ENCODE data around the gene TNNC2.
A peak's percentile ranks its signal among the peaks of the same experiment; 100 is the strongest.
"Not testable (repeated sequence)": the region's sequence is repeated elsewhere in the genome, so short reads cannot be mapped to it uniquely, and the experiment has no call there.

The TNNC2 gene

DNA sequence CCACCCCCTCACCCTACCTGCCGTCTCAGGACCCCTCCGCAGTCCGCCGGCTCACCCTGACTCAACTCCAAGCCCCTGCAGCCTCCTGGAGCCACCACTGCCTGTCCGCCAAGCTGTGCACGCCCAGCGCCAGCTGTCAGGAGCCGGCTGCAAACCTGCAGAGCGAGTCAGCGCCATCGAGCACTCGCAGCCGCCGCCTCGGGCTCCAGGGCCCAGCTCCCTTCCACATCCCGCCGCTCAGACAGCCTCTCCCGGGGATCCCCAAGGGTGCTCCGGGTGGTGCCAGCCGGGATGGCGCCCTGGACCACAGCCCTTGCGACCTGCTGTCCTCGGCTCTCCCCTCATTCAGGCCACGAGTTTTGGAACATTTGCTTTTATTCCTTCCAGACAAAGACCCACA lies 4.3 kb downstream of the TNNC2 start:
- DNase-seq (ENCODE audit: low read depth, low spot score): no peak

GRCh38 chr20:45821947-45822346 lies 5.2 kb downstream of the TNNC2 start:
- DNase-seq (ENCODE audit: low read depth, low spot score): no peak

DNA sequence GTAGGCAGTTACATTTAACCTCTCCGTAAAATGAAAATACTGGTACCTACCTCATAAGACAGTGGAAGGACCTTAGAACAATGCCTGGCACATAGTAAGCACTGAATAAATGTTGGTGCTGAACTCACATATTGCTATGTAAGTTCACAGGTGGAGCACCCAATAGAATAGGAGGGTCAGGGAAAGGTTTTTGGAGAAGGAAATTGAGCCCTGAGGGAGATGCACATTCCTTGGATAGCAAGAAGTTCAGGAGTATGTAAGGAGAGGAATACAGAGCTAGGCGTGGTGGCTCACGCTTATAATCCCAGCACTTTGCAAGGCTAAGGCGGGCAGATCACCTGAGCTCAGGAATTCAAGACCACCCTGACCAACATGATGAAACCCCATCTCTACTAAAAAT lies 7.6 kb downstream of the TNNC2 start:
- DNase-seq (ENCODE audit: low read depth, low spot score): no peak

- DNase-seq (ENCODE audit: low read depth, low spot score): no peak
Measured at GRCh38 chr20:45818239-45818638, 8.9 kb downstream of the TNNC2 start.

- DNase-seq (ENCODE audit: low read depth, low spot score): no peak
Measured at GRCh38 chr20:45817376-45818194, 9.5 kb downstream of the TNNC2 start.

DNA sequence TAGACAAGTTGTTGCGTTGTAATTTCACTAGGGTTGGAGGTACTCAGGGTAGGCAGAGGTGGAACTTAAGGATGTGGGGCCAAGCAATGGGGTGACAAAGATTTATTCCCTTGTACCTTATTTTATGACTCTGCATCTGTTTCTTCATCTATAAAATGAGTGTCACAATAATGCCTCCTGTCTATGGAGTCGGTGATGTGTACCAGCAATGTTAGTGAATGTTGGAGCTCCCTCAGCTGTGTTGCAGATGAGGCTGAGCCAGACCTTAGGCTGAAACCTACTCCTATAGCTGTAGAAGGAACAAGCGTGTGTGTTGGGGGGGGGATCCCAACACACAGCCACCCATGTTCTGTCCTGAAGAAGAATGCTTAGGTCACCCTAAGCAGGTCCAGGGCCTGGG lies 10.2 kb downstream of the TNNC2 start:
- DNase-seq (ENCODE audit: low read depth, low spot score): no peak

GRCh38 chr20:45814314-45814713 lies 12.8 kb downstream of the TNNC2 start:
- no peak for DNase-seq (ENCODE audit: low read depth, low spot score)

- no peak for DNase-seq (ENCODE audit: low read depth, low spot score)
Measured at GRCh38 chr20:45813489-45813888, 13.6 kb downstream of the TNNC2 start.

DNA sequence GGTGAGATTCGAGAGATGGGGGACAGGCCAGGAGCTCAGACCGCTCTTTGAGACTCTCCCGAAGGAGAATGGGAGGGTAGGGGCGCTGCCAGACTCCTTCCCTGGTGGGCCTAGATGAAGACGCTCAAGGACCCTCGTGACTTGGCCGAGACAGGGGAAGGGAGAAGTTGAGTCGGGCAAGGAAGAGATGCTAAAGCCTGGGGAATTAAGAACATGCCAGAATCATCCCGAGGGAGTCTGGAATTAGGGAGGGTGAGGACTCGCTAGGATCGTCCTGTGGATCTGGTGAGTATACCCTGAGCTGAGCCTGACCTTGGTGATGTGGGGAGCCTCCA lies 14.1 kb downstream of the TNNC2 start:
- no peak for DNase-seq (ENCODE audit: low read depth, low spot score)

- DNase-seq (ENCODE audit: low read depth, low spot score): peak; percentile 99
Measured at GRCh38 chr20:45812157-45813005, 14.7 kb downstream of the TNNC2 start, which contains the start of gene UBE2C. Gene UBE2C (plus strand): TSS chr20:45812644. CDS start chr20:45812696, 52 bp downstream.

- no peak for DNase-seq (ENCODE audit: low read depth, low spot score)
Measured at GRCh38 chr20:45810191-45810970, 16.7 kb downstream of the TNNC2 start.

DNA sequence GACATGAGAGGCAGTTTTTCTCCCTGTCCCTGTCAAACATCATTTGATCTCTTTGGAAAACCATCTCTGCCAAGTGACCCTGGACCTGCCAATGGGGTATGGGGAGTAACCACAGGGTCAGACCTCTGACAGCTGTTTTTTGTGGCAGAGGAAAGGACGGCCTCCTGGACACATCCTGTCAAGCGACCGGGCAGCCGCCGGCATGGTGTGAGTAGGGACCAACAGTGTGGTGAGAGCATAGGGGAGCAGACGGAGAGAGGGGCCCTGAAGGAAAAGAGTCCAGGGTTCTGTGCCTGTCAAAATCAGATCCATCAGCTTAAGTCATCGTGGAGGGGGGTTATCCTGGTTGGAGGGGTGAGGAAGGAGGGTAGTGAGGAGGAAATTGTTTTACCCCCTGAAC lies 25.3 kb downstream of the TNNC2 start:
- no peak for DNase-seq (ENCODE audit: low read depth, low spot score)

DNA sequence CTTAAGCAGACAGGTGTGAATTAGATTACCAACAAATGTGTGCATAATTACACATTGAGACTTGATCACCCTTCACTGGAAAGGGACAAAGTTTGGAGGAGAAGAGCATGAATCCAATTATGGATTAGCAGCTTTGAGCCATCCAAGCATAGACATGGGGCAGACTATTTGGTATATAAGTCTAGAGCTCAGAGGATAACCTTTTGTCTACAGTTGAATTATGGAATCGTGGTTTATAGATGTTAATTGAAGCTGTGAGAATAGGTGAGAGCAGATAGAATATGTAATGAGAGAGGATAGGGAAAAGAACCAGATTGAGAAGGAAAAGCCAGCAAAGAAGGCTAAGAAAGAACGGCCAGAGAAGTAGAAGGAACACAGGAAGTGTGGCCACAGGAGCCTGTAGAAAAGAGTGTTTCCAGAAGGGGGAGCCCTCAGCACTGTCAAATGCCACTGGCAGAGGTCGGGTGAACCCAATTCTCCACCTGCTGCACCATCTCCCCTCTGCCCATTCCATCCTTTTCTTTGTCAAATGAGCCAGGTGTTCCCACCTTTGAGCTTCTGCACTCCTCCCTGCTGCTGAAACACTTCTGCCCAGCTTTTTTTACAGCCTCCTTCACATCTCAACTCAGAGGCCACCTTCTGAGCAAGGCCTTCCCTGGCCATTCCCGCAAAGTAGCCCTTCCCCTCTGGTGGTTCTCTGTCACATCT lies 28.0 kb downstream of the TNNC2 start:
- no peak for DNase-seq (ENCODE audit: low read depth, low spot score)

GRCh38 chr20:45797955-45798354 lies 29.2 kb downstream of the TNNC2 start:
- DNase-seq (ENCODE audit: low read depth, low spot score): not testable (repeated sequence)

DNA sequence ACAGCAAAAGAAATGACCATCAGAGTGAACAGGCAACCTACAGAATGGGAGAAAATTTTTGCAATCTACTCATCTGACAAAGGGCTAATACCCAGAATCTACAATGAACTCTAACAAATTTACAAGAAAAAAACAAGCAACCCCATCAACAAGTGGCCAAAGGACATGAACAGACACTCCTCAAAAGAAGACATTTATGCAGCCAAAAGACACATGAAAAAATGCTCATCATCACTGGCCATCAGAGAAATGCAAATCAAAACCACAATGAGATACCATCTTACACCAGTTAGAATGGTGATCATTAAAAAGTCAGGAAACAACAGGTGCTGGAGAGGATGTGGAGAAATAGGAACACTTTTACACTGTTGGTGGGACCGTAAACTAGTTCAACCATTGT lies 29.6 kb downstream of the TNNC2 start:
- not testable (repeated sequence) for DNase-seq (ENCODE audit: low read depth, low spot score)

GRCh38 chr20:45796337-45797065 lies 30.6 kb downstream of the TNNC2 start:
- no peak for DNase-seq (ENCODE audit: low read depth, low spot score)

- no peak for DNase-seq (ENCODE audit: low read depth, low spot score)
Measured at GRCh38 chr20:45792317-45793118, 34.6 kb downstream of the TNNC2 start.

DNA sequence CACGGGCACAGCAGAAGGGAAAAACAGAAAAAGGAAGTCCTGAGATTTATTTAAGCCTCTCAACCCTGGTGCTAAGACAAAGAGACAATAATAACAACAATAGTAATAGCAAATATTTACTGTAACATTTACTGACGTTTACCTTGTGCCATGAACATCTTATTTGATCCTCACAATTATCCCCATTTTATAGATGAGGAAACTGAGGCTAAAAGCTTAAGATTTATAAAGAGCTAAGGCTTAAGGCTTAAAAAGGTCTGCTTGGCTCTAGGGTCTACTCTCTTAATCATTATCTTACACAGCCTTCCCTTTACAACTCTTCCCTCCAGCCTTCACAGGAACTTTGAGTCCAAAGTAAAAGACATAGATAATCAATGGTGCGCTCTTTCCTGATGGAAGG lies 38.8 kb downstream of the TNNC2 start:
- no peak for DNase-seq (ENCODE audit: low read depth, low spot score)

GRCh38 chr20:45783656-45784294 lies 43.3 kb downstream of the TNNC2 start:
- no peak for DNase-seq (ENCODE audit: low read depth, low spot score)
